Breast epithelium (tissue), 3 donors: ENCODE results near the gene DCUN1D1.

Source experiments
- CTCF ChIP-seq, 3 donors: fragments of 450-650 bp; IDR thresholded peaks; one replicate each; pipeline ENCODE4 v1.5.1; 2016 to 2017; ENCODE audit warnings: antibody characterized with exemption in 3 of 3, mild to moderate bottlenecking in 3 of 3, moderate library complexity in 3 of 3
- POLR2A ChIP-seq: fragments of 450-650 bp; IDR thresholded peaks from one replicate; pipeline ENCODE4 v1.6.1; 2016; ENCODE audit warnings: antibody characterized with exemption, mild to moderate bottlenecking, moderate library complexity
- POLR2AphosphoS5 ChIP-seq, 3 donors: sonication (generic); formaldehyde crosslinking; IDR thresholded peaks; one replicate each; pipeline ENCODE4 v1.6.1; 2017; ENCODE audit warnings: antibody characterized with exemption in 3 of 3

DNA sequence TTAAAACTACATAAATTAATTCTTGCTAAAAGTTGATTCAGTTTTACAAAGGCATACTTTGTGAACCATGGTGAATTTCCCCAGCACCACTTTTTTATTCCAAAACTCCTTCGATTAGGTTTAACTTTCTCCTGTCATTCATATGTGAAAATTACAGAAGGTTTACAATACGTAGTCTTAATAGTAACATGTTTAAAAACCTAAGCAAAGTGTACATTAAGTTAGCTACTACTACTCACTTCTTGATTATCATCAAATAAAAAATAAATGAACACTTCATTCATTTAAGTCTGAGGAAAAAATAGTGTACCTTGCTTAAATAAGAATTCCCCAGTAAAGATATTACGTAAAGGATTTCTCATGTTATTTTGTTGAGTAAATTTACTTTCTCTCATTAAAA, 38.6 kb downstream of the DCUN1D1 start:
- TF ChIP-seq POLR2A (no peak), POLR2AphosphoS5 (IDR thresholded peaks at IDR 0.05) (no peak), CTCF (IDR thresholded peaks at IDR 0.05) (no peak)
